Choroid plexus epithelial cell (primary cell): ENCODE results near the gene CTNNA1.

Source experiments
- DNase-seq: peaks from one replicate; pipeline ENCODE4 v3.0.0-alpha.2; 2010; ENCODE audit warnings: low read depth
- H3K4me3 ChIP-seq: 2 replicates; pipeline ENCODE4 v1.5.1; 2011; ENCODE audit warnings: low read depth, mild to moderate bottlenecking, control low read depth, low read length, moderate library complexity
- CTCF ChIP-seq: conservative IDR thresholded peaks from 2 replicates; pipeline ENCODE4 v1.5.1; 2011; ENCODE audit warnings: low read depth, mild to moderate bottlenecking, control low read depth, inconsistent platforms, low read length, moderate library complexity

CTNNA1 gene

GRCh38 chr5:138874241-138874640, 121.0 kb downstream of the CTNNA1 start:
- no peak overlapping the region for H3K4me3 ChIP-seq
- DNase-seq: no peak
- TF ChIP-seq CTCF: no peak

- DNase-seq: peak; percentile 77
- peak within 1 kb of the TSS; percentile 41 for H3K4me3 ChIP-seq
- no peak for TF ChIP-seq CTCF
Observed at GRCh38 chr5:138874771-138875551, 121.7 kb downstream of the CTNNA1 start, which contains the start of gene LRRTM2. Gene LRRTM2 (minus strand): TSS chr5:138875335. CDS start chr5:138874911, 424 bp downstream.

- DNase-seq: no peak
- TF ChIP-seq CTCF: no peak
- peak overlapping the region; percentile 41 for H3K4me3 ChIP-seq
Observed at GRCh38 chr5:138875552-138875875, 122.3 kb downstream of the CTNNA1 start.

- no peak for DNase-seq
- no peak for TF ChIP-seq CTCF
- H3K4me3 ChIP-seq: no peak overlapping the region
Observed at GRCh38 chr5:138875946-138876345, 122.7 kb downstream of the CTNNA1 start.

- TF ChIP-seq CTCF: no peak
- H3K4me3 ChIP-seq: no peak overlapping the region
- no peak for DNase-seq
Observed at GRCh38 chr5:138876811-138877210, 123.6 kb downstream of the CTNNA1 start.

- no peak overlapping the region for H3K4me3 ChIP-seq
- no peak for DNase-seq
- no peak for TF ChIP-seq CTCF
Observed at GRCh38 chr5:138878437-138879235, 125.4 kb downstream of the CTNNA1 start.

- no peak overlapping the region for H3K4me3 ChIP-seq
- TF ChIP-seq CTCF: no peak
- no peak for DNase-seq
Observed at GRCh38 chr5:138883211-138883610, 130.0 kb downstream of the CTNNA1 start.
